Gastroesophageal sphincter (tissue), 4 donors: ENCODE data around the gene MN1. TPM values are rescaled to one million over a fixed set of nuclear protein-coding genes. Genes with fewer than 3 reads are reported as not detected.

Experiments used
- ATAC-seq: fragments of 150-250 bp; one replicate; pipeline ENCODE4 v1.9.1; 2016; ENCODE audit warnings: mild to moderate bottlenecking, moderate library complexity
- H3K27ac ChIP-seq, 4 donors: fragments of 200-600 bp; sonication (generic) in 3 of 4; 1 replicate in 3 of 4; 2 replicates in 1 of 4; pipeline ENCODE4 v1.5.1; 2016 to 2019
- H3K27me3 ChIP-seq: fragments of 200-600 bp; sonication (generic); one replicate; pipeline ENCODE4 v1.5.1; 2019
- H3K36me3 ChIP-seq, 2 donors: fragments of 200-600 bp; sonication (generic); one replicate each; pipeline ENCODE4 v1.5.1; 2019; ENCODE audit warnings: control low read depth in 1 of 2
- H3K4me1 ChIP-seq, 3 donors: fragments of 200-600 bp; sonication (generic); 1 replicate in 2 of 3; 2 replicates in 1 of 3; pipeline ENCODE4 v1.5.1; 2016 to 2019; ENCODE audit warnings: control low read depth in 2 of 3
- H3K4me3 ChIP-seq, 2 donors: fragments of 200-600 bp; sonication (generic); one replicate each; pipeline ENCODE4 v1.5.1; 2019; ENCODE audit warnings: mild to moderate bottlenecking in 1 of 2, moderate library complexity in 1 of 2
- H3K9me3 ChIP-seq, 3 donors: fragments of 200-600 bp; sonication (generic); one replicate each; pipeline ENCODE4 v1.5.1; 2017 to 2019; ENCODE audit warnings: control low read depth in 2 of 3
- EP300 ChIP-seq: sonication (generic); formaldehyde crosslinking; IDR thresholded peaks from one replicate; pipeline ENCODE4 v1.6.1; 2017; ENCODE audit warnings: antibody characterized with exemption, mild to moderate bottlenecking
- POLR2A ChIP-seq, 2 donors: fragments of 450-650 bp; IDR thresholded peaks; one replicate each; pipeline ENCODE4 v1.6.1; 2017; ENCODE audit warnings: antibody characterized with exemption in 2 of 2, mild to moderate bottlenecking in 2 of 2, moderate library complexity in 1 of 2
- POLR2AphosphoS5 ChIP-seq: sonication (generic); formaldehyde crosslinking; IDR thresholded peaks from one replicate; pipeline ENCODE4 v1.6.1; 2017; ENCODE audit warnings: antibody characterized with exemption
- WGBS, 2 donors: methylation state at CpG; one replicate each; pipeline ENCODE4 v1.1.5; 2018; ENCODE audit warnings: low coverage in 1 of 2; 5-methylcytosine and 5-hydroxymethylcytosine counted together
- total RNA-seq, 4 donors: library from RNA; depleted of rRNA; stranded (reverse); fragments of >200 nt; gene quantifications; one replicate each; pipeline ENCODE4 v1.1.0, GENCODE V29; 2016
- TF ChIP-seq, protein P1 (sequence below), 4 experiments: fragments of 200-600 bp in 2 of 4; fragments of 450-650 bp in 2 of 4; sonication (generic) in 1 of 4; IDR thresholded peaks; one replicate each; pipeline ENCODE4 v1.5.1; 2017 to 2019; ENCODE audit warnings: antibody characterized with exemption in 4 of 4, mild to moderate bottlenecking in 2 of 4, moderate library complexity in 2 of 4

MN1 gene
- total RNA-seq, 4 donors from 2014 or later: 13.4 to 52.8 (median 28.5) TPM

DNA sequence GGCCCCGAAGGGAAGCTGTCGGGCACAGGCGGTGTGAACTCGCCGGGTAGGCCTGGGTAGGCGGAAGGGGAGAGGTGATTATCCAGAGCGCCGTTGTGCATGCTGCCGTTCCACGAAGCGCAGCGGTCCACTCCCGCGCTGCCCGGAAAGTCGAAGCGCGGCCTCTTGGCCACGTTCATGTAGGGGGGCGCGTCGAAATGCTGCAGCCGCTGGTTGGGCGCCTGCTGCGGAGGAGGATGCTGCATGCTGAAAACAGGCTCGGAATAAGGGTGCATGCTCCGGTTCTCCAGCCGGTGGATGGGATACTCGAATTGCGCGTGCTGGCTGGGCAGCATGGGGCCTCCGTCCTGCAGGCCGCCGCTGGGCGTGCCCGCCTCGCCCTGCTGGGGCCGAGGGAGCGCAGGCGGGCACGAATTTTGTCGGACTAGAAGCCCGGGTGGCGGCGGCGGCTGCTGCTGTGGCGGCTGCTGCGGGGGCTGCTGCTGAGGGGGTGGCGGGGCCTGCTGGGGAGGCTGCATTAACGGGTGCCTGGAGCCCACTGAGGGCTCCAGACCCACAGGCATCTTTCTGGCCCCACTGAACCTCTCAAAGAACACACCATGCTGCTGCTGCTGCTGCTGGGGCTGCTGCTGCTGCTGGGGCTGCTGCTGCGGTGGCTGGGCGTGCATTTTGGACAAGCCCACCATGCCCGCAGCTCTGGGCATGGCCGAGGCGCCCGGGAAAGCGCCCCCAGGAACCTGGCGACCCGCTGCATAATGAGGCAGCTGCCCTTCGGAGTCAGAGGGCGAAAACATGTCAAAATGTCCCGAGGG, 2.3 kb downstream of the MN1 start:
- Histone ChIP-seq H3K4me1 (peaks cover 0 to 81% (median 27%) of the 10 kb centered on the region in 3 donors), H3K9me3 (no peaks in the 10 kb centered on the region), H3K4me3 (peak overlapping the region; percentile 75 to 91), H3K27me3 (peaks cover 5% of the 10 kb centered on the region), H3K27ac (peak overlapping the region in 3 of 4 donors; percentile 91 to 97 (median 92)), H3K36me3 (peaks cover 0 to 11% of the 10 kb centered on the region in 2 donors)
- no CpG with 5 or more reads among the region's 62 CpGs for WGBS, 2 donors
- TF ChIP-seq, protein P1, sequence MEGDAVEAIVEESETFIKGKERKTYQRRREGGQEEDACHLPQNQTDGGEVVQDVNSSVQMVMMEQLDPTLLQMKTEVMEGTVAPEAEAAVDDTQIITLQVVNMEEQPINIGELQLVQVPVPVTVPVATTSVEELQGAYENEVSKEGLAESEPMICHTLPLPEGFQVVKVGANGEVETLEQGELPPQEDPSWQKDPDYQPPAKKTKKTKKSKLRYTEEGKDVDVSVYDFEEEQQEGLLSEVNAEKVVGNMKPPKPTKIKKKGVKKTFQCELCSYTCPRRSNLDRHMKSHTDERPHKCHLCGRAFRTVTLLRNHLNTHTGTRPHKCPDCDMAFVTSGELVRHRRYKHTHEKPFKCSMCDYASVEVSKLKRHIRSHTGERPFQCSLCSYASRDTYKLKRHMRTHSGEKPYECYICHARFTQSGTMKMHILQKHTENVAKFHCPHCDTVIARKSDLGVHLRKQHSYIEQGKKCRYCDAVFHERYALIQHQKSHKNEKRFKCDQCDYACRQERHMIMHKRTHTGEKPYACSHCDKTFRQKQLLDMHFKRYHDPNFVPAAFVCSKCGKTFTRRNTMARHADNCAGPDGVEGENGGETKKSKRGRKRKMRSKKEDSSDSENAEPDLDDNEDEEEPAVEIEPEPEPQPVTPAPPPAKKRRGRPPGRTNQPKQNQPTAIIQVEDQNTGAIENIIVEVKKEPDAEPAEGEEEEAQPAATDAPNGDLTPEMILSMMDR (IDR thresholded peaks at IDR 0.05): no peak
- TF ChIP-seq POLR2AphosphoS5: peak; percentile 6
- ATAC-seq: no peak

DNA sequence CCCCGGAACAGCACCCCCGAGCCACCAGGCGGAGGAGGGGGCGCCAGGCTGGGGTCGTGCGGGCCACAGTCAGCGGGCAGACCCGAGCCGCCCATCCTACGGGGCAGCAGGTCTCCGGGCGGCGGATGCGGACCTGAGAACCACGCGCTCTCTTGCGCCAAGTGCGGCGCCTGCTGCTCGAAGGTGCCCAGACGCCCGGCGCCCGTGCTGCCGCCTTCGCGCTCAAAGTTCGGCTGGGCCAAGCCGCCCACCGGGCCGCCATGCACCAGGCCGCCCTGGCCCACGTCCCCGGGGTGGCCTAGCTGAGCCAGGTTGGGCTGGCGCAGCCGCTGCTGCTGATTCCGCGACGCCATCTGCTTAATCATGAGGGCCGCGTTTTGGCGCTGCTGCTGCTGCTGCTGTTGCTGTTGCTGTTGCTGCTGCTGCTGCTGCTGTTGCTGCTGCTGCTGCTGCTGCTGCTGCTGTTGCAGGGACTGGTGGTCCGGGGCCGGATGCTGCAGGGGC, 3.0 kb downstream of the MN1 start:
- WGBS, 2 donors: no CpG with 5 or more reads among the region's 44 CpGs
- peak overlapping the region; percentile 20 to 91 for H3K4me3 ChIP-seq
- peak overlapping the region; percentile 15 to 97 (median 92) for H3K27ac ChIP-seq
- peaks cover 0 to 79% (median 27%) of the 10 kb centered on the region in 3 donors for H3K4me1 ChIP-seq
- no peak for ATAC-seq
- H3K36me3 ChIP-seq: peaks cover 0 to 11% of the 10 kb centered on the region in 2 donors
- TF ChIP-seq EP300 (no peak), POLR2AphosphoS5 (no peak), POLR2A (IDR thresholded peaks at IDR 0.05) (no peak)
- TF ChIP-seq, protein P1 (IDR thresholded peaks at IDR 0.05): no peak
- H3K9me3 ChIP-seq: no peaks in the 10 kb centered on the region
- peaks cover 5% of the 10 kb centered on the region for H3K27me3 ChIP-seq

DNA sequence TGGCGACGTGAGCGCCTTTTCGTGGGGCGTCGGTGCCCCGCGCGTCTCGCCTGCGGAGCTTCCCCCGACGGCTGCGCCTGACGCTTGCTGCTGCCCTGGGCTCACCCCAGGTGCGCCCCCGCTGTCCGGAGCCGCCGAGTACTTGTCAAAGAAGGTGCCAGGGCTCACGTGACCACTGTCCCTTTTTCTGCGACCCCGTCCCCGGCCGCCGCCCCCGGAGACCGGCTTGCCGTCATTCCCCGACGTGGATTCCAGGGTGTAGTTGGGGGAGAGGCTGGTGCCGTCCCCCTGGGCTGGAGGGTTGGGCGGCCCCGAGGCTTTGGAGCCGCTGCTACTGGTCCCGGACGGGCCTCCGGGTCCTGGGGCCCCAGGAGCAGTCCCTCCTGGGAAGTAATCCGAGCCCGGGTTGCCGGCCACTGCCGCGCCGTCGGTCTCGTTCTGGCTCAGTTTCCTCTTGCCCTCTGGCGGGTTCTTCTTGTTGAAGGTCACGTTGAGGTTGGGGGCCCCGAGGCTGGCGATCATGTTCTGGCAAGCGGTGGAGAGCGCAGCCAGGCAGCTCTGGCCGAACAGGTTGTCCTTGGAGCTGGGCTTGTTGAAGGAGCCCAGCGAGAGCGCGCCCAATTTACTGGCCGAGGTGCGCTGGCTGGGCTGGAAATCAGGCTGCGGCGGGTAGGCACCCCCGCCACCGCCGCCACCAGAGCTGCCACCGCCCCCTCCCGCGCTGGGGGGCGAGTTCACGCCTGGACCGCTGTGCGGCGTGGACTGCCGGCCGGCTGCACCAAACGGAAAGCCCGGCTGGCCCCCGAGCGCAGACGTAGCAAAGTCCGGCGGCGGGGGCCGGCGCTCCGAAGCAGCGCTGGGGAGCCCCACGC, 3.8 kb downstream of the MN1 start:
- ATAC-seq: no peak
- Histone ChIP-seq H3K4me3 (peak overlapping the region; percentile 20 to 91), H3K36me3 (peaks cover 0 to 11% of the 10 kb centered on the region in 2 donors), H3K9me3 (no peaks in the 10 kb centered on the region), H3K27ac (peak overlapping the region; percentile 15 to 97 (median 92)), H3K4me1 (peaks cover 0 to 83% (median 27%) of the 10 kb centered on the region in 3 donors), H3K27me3 (peaks cover 5% of the 10 kb centered on the region)
- TF ChIP-seq, protein P1 (IDR thresholded peaks at IDR 0.05): no peak
- TF ChIP-seq POLR2AphosphoS5: no peak
- TF ChIP-seq POLR2A (IDR thresholded peaks at IDR 0.05): no peak
- no peak for TF ChIP-seq EP300
- WGBS, 2 donors: 93% methylated on average over 3 of the region's 86 CpGs; no CpG with 5 or more reads in 1 of the 2 donors

DNA sequence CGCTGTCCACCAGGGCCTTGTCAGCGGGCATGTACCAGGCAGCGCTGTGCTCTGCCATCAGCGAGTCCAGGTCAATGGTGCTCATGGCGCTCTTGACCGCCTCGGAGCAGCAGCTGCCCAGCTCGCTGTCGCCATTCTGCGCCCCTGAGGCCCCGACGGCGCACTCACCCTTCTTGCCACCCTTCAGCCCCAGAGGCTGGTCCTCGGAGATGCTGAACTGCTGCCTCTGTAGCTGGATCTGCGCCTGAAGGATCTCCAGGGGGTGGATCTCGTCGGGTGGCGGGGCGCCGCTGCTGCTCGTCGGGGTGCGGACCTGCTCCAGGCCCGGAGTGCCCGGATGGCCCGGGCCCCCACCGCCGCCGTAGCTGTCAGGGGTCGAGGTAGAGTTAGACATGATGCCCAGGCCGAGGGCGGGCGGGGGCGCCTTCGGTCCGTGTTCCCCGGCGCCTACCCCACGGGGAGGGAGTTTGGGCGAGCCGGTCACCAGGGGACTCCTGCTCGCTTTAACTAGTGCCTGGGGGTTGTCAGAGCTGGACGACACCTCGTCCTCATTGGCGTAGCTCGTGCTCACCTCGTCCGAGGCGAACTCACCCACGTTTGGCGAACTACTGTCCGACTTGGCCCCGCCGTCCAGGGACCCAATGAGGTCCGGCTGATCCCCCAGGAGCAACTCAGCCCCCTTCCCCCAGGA, 4.6 kb downstream of the MN1 start:
- TF ChIP-seq POLR2A (IDR thresholded peaks at IDR 0.05) (no peak), POLR2AphosphoS5 (no peak), EP300 (no peak)
- TF ChIP-seq, protein P1 (IDR thresholded peaks at IDR 0.05): no peak
- H3K4me3 ChIP-seq: peak overlapping the region; percentile 20 to 91
- peak overlapping the region; percentile 11 to 97 (median 92) for H3K27ac ChIP-seq

More for the DNA sequence above, 4.6 kb downstream of the MN1 start:
- peaks cover 0 to 11% of the 10 kb centered on the region in 2 donors for H3K36me3 ChIP-seq
- WGBS, 2 donors: 58 to 81% methylated on average over 4 to 10 of the region's 55 CpGs
- no peak for ATAC-seq
- peaks cover 0 to 84% (median 25%) of the 10 kb centered on the region in 3 donors for H3K4me1 ChIP-seq
- no peaks in the 10 kb centered on the region for H3K9me3 ChIP-seq
- peaks cover 5% of the 10 kb centered on the region for H3K27me3 ChIP-seq
